Right lobe of liver (tissue), 4 donors: Measurements from ENCODE around the gene DNM3.

Experiments
- CTCF ChIP-seq, 4 donors: fragments of 200-600 bp in 3 of 4; fragments of 450-650 bp in 1 of 4; IDR thresholded peaks; one replicate each; pipeline versions ENCODE4 v1.5.1 to v1.8.0; 2016 to 2022; ENCODE audit warnings: antibody characterized with exemption in 4 of 4, mild to moderate bottlenecking in 2 of 4
- POLR2A ChIP-seq: fragments of 450-650 bp; IDR thresholded peaks from one replicate; pipeline ENCODE4 v1.6.1; 2017; ENCODE audit warnings: antibody characterized with exemption, mild to moderate bottlenecking
- donor health status: DM: no; HTN: no; CAD: no.
- donor health status: DM: no; HTN: no; CAD: no.
- donor health status: DM: no; HTN: yes; CAD: no.

DNA sequence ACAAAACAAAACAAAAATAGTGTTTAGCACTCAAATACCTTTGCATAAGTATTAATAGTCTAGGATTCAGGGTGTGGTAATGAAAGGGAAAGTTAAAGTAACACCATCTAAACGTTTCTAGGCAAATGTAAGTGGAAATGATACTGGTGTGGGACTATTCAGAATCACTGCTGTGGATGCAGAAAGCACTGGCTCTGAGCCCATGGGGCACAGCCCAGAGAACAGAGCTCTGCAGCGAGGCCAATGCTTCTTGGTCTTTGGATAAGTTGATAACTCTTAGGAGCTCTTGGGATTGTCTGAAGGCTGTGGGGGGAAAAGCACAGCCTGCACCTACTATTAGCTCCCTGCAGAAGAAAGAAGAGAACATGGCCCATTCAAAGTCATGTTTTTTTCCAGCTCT, 21.4 kb upstream of the DNM3 start:
- TF ChIP-seq CTCF (IDR thresholded peaks at IDR 0.05): no peak
- TF ChIP-seq POLR2A: no peak
